ENCODE measurements around the gene PDE7B. TPM values are rescaled to one million over a fixed set of nuclear protein-coding genes. Genes with fewer than 3 reads are reported as not detected.

Gene PDE7B
- total and polyA plus RNA-seq, 2 of the 8 experiments (the other 6 are each of a cell fraction or from before 2014, with no cell fraction given), result not detected

GRCh38 chr6:135990855-135991464, 139.5 kb downstream of the PDE7B start:
- Histone ChIP-seq H3K4me3 (ENCODE audit: extremely low read depth in 1 of 4, insufficient read depth in 2 of 4, low read depth in 3 of 4, low read length in 4 of 4) (no peak overlapping the region), H2BK120ac (replicated peaks; ENCODE audit: low read depth, low read length) (no peak overlapping the region), H4K20me1 (replicated peaks in 1 of 2; ENCODE audit: control insufficient read depth in 1 of 2, insufficient read depth in 2 of 2, low read length in 2 of 2) (no peaks in the 10 kb centered on the region), H2BK20ac (ENCODE audit: low read length) (no peak overlapping the region), H3K4me1 (replicated peaks in 1 of 4; ENCODE audit: control insufficient read depth in 3 of 4, insufficient read depth in 4 of 4, low read length in 3 of 4) (no peaks in the 10 kb centered on the region), H3K27ac (ENCODE audit: low read depth, low read length) (no peak overlapping the region), H2AK5ac (ENCODE audit: low read depth, low read length) (no peak overlapping the region), H4K8ac (ENCODE audit: extremely low read depth, insufficient read depth, low read length) (no peak overlapping the region), H3K27me3 (replicated peaks in 1 of 4; ENCODE audit: control insufficient read depth in 3 of 4, extremely low read depth in 1 of 4, insufficient read depth in 3 of 4, low read length in 3 of 4) (no peaks in the 10 kb centered on the region), H2BK15ac (ENCODE audit: low read length) (no peak overlapping the region), H3K9me3 (ENCODE audit: insufficient read depth in 2 of 2, low read depth in 1 of 2, low read length in 1 of 2) (no peaks in the 10 kb centered on the region), H3K23me2 (ENCODE audit: low read depth, low read length) (no peaks in the 10 kb centered on the region), H3K79me2 (ENCODE audit: control insufficient read depth in 1 of 2, insufficient read depth in 2 of 2, low read length in 2 of 2) (no peaks in the 10 kb centered on the region), H3K4ac (replicated peaks; ENCODE audit: insufficient read length, low read depth, low read length) (no peak overlapping the region), H3K4me2 (ENCODE audit: insufficient read depth in 1 of 2, low read depth in 2 of 2, low read length in 2 of 2) (no peak overlapping the region), H3K9ac (replicated peaks in 1 of 4; ENCODE audit: extremely low read depth in 1 of 4, low read depth in 3 of 4, low read length in 3 of 4) (no peak overlapping the region), H3K23ac (ENCODE audit: insufficient read length) (no peak overlapping the region), H3K36me3 (ENCODE audit: control insufficient read depth in 2 of 4, insufficient read depth in 4 of 4, low read length in 3 of 4) (no peaks in the 10 kb centered on the region), H3K14ac (ENCODE audit: insufficient read length) (no peak overlapping the region), H2BK5ac (ENCODE audit: low read depth, low read length) (no peak overlapping the region), H3K79me1 (ENCODE audit: low read depth, low read length) (no peaks in the 10 kb centered on the region), H4K91ac (replicated peaks; ENCODE audit: insufficient read length, low read length) (no peak overlapping the region), H4K5ac (ENCODE audit: insufficient read length, low read depth, low read length) (no peak overlapping the region), H3K56ac (replicated peaks; ENCODE audit: insufficient read length, low read depth, low read length) (no peak overlapping the region), H2AFZ (ENCODE audit: low read length) (peak overlapping the region; percentile 92), H2BK12ac (ENCODE audit: low read depth, low read length) (no peak overlapping the region), H3K18ac (ENCODE audit: extremely low read depth, low read length) (no peak overlapping the region)
- WGBS, 2 experiments (ENCODE audit: extremely low coverage in 1 of 2, insufficient coverage in 1 of 2, insufficient read length in 1 of 2, insufficient replicate concordance in 2 of 2, low coverage in 1 of 2, low lambda C conversion rate in 2 of 2, missing lambda C conversion rate in 1 of 2), result 91% methylated on average over 4 of the region's 4 CpGs; no CpG with 5 or more reads in 1 of the 2 experiments
- CTCF ChIA-PET (ENCODE audit: partially characterized antibody), result interaction anchor here (0.7 kb wide), 1 partner anchor 318 kb away, joined by 3 read pairs; no protein-coding TSS in a partner anchor
- POLR2A ChIA-PET (ENCODE audit: partially characterized antibody), result no interaction called here
- TF ChIP-seq SP1 (IDR thresholded peaks at IDR 0.05; ENCODE audit: low read depth, low read length) (no peak), E2F6 (IDR thresholded peaks at IDR 0.05) (no peak), USF2 (IDR thresholded peaks at IDR 0.05; ENCODE audit: low read length) (no peak), CBX5 (IDR thresholded peaks at IDR 0.05; ENCODE audit: low read depth, low read length) (no peak), SIRT6 (IDR thresholded peaks at IDR 0.05; ENCODE audit: low read length) (no peak)
- no peak for FAIRE-seq
- no peak for DNase-seq (ENCODE audit: low read depth in 1 of 2, low spot score in 2 of 2)

All from H1 (cell line).